Measurements from ENCODE around the gene BCL6B.
"Not testable (repeated sequence)": the region's sequence is repeated elsewhere in the genome, so short reads cannot be mapped to it uniquely, and the experiment has no call there.

BCL6B gene

GRCh38 chr17:7022781-7023571 lies at the start of gene BCL6B:
BCL6B (plus strand) TSS chr17:7023050; CDS start chr17:7023672, 622 bp downstream.
- no peak for DNase-seq

- not testable (repeated sequence) for DNase-seq
Observed at GRCh38 chr17:6979440-6979839, 43.4 kb upstream of the BCL6B start.

DNA sequence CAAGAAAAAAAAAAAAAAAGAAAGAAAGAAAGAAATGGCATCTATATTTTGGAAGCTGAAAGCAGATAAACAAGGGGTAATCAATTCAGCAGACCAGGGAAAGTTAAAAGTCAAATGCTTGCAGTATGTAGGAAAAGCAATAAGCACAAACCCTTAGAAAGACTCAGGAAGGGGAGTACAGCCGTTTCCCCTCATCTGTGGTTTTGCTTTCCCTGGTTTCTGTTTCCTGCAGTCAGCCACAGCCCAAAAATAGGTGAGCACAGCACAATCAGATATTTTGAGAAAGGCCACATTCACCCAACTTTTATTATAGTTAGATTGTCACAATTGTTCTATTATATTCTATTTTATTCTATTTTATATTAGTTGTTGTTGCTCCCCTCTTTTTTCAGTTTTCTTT lies 41.4 kb upstream of the BCL6B start:
- no peak for DNase-seq

DNA sequence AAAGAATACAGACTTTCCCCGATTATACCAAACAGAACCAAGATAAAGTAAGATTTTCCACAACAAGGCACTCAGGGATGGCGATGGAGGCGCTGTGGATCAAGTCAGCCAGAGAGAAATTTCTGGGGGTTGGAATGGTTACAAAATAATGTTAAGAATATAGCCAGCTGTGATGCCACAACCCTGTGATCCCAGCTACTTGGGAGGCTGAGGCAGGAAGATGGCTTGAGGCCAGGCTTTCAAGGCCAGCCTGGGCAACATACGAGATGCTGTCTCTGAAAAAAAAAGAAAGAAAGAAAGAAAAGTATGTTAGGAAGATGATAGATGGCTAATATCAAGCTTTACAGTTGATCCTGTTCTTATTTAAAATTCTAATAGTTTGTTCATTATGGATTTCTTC lies 37.6 kb upstream of the BCL6B start:
- no peak for DNase-seq

- no peak for DNase-seq
Observed at GRCh38 chr17:6986676-6987075, 36.2 kb upstream of the BCL6B start.

DNA sequence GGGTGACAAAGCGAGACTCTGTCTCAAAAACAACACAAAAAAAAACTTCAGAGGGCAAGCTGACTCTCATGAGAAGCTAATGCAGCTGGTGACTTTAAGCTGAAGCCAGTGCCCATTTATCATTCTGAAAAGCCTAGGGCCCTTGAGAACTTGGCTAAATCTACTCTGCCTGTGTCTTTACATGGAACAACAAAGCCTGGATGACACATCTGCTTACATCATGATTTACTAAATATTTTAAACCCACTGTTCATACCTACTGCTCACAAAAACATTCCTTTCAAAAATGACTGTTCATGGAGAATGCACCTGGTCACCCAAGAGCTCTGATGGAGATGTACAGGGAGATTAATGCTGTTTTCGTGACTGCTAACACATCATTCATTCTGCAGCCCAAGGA lies 33.1 kb upstream of the BCL6B start:
- DNase-seq: no peak

DNA sequence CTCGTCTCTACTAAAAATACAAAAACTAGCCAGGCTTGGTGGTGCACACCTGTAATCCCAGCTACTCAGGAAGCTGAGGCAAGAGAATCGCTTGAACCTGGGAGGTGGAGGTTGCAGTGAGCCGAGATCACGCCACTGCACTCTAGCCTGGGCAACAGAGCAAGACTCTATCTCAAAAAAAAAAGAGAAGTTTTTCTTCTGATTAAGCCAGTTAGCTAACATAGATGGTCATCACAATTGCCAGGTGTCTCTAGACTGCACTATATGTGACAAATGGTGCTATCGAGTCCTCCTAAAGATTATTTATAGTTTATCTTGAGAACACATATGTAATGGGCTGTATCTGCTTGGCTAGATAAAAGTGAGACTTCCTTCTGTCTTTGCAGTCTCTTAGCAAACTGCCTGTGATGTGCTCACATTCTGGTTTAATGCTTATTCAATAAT lies 29.2 kb upstream of the BCL6B start:
- DNase-seq: not testable (repeated sequence)

DNA sequence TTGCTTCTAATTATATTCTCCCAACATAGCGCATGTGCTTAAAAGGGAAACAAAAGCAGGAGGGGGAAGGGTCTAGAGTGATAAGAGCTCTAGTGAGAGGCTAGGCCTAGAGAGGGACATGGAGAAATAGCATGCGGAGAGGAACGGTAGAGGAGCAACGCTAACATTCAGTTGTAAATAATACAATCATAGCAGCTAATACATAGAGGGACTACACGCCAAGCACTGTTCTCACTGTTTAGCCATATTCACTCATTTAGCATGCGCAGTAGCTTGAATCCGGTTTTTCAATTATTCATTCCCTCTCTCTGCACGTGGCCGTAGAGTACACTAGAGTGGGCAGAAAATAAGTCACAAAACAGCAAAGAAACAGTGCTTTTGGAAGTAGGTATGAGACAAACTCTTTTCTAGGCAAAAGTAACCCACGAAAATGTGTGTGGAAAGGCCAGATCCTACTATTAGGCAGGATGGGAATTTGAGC lies 28.7 kb upstream of the BCL6B start:
- no peak for DNase-seq

DNA sequence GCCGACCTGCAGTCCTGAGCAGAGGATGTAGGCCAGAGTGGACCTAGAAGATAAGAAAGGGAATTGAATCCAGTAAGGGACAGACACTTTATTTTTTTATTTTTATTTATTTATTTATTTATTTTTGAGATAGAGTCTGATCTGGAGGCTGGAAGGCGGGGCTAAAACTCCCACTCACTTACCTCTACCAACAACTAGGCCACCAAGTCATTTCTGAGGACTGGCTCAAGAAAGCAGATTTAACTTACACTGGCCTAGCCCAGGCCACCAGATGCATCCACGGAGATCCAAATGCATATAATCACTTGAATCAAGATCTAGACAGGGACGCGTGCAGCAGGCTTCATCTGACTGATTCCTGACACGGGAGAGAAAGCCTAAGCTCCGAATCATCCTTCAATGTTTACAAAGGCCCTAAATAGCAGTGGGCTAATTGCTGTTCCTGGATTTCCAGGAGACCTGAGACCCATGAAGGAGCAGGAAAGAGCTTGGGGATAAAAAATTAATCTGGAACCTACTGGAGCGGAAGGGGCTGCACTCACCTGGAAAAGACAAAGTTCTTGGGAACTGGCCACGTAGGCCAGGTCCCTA lies 28.1 kb upstream of the BCL6B start:
- DNase-seq: peak; percentile 42

DNA sequence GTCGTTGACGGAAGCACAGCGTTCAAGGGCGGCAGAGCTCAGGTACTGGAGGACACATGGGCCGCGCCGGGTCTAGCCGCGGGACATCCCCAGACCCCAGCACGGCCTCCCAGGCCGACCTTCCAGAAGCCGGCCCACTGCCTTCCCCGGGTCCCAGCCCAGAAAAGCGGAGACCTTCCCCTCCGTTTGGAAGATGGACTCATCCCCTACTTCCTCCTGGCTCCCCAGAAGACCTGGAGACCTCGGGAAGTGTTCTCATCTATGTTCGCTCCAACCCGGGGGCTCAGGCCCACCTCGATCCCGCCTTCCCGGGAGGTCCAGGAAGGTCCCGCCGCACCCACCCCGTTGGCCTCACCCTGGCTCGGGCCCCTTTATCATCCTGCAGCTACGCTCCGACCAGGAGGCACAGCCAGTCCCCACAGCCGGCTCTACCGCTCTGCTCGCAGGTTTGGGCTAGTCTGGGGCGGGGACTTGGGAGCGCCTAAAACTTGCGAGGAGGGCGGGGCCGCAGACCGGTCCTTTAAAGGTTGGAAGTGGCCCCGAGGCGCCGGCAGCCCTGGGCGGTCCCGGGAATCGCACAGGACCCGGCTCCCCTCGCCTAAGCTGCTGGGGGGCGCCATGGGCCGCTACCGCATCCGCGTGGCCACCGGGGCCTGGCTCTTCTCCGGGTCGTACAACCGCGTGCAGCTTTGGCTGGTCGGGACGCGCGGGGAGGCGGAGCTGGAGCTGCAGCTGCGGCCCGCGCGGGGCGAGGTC lies 27.2 kb upstream of the BCL6B start, which contains the start of gene ALOX12:
Gene ALOX12 (plus strand): TSS at position 550 of the 756 bp plus-strand sequence. CDS start 69 bp downstream, at position 619.
- no peak for DNase-seq

- no peak for DNase-seq
Observed at GRCh38 chr17:6996256-6997011, 26.4 kb upstream of the BCL6B start.

DNA sequence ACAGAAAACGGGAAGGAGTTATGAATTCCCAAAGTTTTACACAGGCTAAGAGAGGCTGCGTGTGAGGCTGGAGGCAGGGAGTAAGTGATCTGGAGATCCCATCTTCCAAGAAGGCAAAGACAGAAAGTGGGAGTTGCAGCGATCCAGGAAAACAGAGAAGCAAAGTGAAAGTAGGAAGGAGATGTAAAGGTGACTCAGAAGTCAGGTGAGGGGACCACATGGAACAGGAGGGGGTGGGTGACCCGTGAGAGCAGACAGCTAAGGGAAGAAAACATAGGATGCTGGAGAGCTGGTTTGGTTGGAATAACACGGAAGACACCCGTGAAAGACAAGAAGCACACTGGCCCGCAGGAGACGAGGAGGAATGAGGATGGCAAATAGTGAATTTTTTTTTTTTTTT lies 25.7 kb upstream of the BCL6B start:
- no peak for DNase-seq

DNA sequence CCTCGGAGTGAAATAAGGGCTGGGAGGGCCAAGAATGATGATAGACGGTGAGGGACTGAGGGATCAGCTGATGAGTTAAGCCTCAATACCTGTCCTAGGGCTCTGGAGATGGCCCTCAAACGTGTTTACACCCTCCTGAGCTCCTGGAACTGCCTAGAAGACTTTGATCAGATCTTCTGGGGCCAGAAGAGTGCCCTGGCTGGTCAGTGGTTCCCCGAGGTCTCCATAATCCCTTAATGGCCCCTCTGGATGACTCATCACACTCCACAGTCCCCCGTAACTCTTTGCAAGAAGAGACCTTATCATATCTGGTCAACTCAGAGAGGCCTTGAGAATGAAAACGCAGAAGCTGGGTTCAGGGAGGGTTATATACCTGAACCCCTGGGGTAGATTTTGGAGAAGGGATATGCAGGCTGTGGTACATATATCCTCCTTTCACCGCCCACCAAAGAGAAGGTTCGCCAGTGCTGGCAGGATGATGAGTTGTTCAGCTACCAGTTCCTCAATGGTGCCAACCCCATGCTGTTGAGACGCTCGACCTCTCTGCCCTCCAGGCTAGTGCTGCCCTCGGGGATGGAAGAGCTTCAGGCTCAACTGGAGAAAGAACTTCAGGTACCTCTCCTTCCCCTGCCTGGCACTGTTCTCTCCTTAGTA lies 23.9 kb upstream of the BCL6B start:
- DNase-seq: no peak

- DNase-seq: peak; percentile 8
Observed at GRCh38 chr17:7001318-7001961, 21.4 kb upstream of the BCL6B start.

DNA sequence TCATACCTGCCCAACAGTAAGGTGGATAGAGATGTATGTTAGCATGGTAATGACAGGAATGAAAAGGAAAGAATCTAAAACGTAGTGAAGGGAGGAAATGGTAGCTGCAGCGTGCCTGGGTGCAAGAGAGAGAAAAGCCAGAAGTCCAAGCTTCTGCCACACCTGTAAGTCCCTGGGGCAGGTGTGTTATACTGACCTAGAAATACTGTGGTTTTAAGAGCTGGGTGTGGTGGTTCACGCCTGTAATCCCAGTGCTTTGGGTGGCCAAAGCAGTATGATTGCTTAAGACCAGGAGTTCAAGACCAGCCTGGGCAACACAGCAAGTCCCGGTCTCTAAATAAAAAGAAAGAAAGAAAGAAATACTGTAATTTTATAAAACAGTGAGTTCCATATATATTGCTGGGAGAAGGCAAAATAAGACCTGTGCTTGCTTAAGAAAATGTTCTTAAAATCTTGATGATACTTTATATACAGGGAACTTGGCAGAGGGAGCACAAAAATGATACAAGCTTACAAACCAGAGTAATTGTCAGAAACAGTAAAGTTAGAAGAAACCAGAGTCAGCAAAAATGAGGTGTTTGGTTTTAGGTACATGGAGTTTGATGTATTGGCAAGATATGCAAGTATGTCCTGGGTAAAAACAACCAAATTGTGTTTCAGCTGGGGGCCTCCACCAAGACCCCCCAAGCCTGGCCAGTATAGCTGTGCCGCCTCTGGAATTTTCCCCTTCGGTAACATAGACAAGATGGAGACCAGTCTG lies 20.4 kb upstream of the BCL6B start:
- no peak for DNase-seq

DNA sequence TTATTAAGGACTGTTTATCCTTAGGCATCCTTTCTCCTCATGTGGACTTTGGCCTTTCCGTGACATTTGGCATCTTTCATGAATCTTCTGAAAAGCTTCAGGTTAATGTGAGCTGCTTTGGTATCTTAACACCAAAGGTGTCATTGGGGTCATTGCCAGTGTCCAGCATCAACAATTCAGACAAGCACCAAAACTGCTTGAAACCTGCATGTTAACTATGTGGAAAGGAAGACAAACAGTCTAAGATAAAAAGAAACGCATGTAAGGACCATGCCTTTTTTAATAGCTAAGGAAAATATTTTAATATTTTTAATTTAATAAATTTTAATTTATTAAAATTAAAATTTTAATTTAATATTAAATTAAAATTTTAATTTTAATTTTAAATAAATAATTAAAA lies 19.1 kb upstream of the BCL6B start:
- DNase-seq: no peak

- peak; percentile 78 for DNase-seq
Observed at GRCh38 chr17:7004398-7005253, 18.2 kb upstream of the BCL6B start.

GRCh38 chr17:7005716-7006115 lies 17.1 kb upstream of the BCL6B start:
- no peak for DNase-seq

- DNase-seq: no peak
Observed at GRCh38 chr17:7007143-7007542, 15.7 kb upstream of the BCL6B start.

DNA sequence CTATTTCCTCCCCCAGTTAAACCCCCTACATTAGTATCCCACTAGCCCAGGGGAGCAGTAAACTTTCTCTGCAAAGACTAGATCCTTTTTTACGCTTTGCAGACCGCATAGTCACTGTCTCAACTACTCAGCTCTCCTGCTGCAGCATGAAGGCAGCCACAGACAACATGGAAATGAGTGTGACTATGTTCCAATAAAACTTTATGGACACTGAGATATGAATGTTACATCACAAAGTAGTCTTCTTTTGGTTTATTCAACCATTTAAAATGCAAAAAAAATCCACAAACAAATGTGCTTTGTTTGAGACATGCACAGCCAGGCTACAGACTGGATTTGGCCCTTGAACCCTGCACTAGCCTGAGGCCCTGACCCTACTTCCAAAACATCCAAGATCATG lies 12.3 kb upstream of the BCL6B start:
- DNase-seq: no peak

Measured in kidney glomerular epithelial cell (primary cell).